HG02642 (cell line): ENCODE data around the gene PRM2.
A peak's percentile ranks its signal among the peaks of the same experiment; 100 is the strongest.

Source experiments
- ATAC-seq: cut with Tn5 transposase; IDR thresholded peaks from one replicate; pipeline ENCODE4 v1.9.1; 2021; ENCODE audit warnings: mild to moderate bottlenecking; ENCODE audit not compliant: unreplicated experiment, poor library complexity

The PRM2 gene

DNA sequence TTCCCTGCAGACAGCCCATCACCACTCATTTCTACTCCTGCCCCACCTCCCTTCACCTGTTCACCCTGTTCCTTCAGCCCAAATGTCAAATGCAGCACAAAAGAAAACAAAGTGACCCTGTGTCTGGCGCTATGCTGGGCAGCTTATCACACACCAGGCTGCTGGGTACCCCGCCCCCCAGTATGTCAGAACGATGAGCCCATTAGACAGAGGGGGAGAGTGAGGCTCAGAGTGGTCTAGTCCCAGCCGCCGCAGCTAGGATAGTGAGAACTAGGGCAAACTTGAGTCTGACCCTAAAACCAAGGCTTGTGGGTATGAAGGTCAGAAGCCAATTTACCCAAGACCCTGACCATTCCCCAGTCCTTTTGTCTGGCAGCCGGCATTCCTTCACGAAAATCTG lies 11.2 kb downstream of the PRM2 start:
- ATAC-seq: no peak

DNA sequence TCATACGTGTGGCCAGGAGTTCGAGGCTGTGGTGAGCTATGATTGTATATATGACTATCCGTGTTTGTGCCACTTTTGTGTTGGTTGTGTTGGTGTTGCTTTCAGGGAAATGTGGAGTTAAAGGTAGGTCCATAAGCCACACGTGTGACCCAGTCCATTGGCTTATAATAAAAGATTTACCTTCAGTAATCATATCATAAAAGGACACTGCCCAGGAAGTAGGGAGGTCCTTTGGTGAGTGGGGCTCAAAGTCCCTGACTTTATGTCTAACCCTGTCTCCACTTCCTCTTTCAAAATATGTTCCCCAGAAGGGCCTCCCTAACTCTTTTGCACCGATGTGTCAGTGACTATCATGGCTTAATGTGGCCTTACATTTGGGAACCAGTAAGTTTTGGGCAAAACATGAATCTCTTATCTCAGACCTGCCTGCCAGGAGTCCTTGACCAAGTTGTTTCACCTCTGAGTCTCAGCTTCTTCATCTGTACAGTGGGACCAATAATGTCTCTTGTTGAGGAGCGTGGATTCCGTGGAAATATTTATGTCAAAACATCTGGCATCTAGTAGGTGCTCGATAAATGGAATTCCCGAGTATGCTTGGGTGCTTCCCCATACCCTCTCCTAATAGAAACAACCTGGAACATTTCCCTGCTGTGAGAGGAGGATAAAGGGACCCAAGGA lies 12.0 kb downstream of the PRM2 start:
- ATAC-seq: no peak

DNA sequence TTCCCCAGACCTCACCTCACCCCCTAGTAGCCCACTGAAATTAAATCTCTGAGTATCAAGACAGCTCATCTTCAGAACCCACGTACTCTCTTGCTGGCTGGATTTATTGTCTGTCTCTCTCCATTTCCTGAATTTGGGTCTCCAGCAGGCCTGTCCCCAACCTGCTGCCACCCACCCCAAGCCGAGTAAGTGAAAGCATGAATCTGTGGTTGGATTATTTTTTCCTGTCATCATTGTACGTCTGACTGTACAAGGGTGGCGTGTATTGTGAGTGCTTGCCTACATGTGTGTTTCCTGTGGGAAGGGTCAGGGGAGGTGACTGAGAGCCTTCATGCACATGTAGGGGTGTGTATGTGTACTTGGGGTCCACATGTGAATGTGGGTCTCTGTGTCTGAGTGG lies 12.5 kb downstream of the PRM2 start:
- ATAC-seq: no peak

DNA sequence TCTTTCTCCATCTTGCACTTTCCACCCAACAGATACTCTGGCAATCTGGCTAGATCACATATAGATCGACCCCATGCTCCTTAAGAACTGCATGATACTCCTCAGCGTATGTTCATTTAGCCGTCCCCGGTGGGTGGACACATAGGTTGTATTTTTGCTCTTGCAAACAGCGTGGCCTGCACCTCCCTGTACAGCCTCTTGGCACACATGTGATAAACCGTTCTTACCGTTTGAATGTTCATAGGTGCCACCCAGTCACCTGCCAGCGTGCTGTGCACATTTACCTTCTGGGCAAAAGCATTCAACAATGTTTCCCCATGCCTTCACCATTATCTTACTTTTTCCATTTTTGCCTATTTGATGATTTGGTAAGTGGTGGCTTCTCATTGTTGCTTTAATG lies 13.4 kb downstream of the PRM2 start:
- no peak for ATAC-seq

DNA sequence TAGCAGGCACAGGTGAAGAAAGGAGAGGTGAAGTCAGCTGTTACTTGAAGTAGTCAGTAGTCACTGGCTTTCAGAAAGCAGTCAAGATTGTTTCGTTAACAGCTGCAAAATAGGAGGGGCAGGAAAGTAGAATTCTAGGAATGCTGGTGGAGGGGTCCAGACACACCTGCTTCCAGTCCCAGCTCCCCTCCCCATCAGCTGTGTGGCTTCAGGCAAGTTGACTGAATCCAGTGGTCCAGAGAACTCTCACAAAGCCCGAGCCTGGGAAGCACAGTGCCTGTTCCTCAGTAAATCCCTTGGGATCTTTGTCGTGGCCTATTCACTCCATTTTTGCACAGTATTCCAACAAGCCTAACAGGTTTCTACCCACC lies 15.7 kb downstream of the PRM2 start:
- ATAC-seq: no peak

GRCh38 chr16:11259655-11260595 lies 16.4 kb downstream of the PRM2 start:
- no peak for ATAC-seq

DNA sequence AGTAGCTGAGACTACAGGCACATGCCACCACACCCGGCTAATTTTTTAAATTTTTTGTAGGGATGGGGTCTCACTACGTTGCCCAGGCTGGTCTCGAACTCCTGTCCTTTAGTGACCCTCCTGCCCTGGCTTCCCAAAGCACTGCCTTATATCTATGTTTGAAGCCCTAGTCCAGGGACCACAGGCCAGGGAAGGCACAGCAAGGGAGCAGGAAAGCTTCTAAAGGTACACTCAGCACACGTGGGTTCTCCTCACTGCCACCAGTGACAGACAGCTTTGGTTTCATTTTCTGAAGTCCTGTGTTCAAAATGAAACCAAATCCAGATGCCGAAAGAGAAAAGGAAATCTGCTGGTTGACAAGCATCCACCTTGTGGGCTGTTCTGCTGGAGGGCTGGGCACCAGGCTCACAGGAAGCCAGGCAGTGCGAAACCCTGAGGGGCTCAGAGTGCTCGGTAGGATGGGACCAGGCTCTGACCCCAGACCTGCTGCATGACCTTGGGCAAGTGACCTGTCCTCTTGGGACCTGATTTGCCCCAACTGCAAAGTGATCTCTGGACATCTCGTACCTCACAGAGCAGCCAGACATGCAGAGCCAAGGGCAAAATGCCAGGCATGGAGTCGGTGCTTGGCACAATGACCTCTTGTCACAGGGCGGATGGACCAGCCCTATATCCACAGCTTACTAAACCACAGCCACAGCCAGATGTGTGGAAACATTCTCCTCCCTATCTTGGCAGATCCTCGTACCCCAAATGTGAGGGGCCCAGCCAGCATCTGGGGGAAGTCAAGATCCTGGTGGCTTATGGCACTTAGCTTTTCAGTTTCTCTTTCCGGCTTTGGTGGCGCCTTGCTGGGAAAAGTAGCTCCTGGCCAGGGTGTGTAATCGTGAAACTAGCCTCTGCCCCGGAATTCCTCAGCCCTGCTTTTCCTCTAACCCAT lies 17.5 kb downstream of the PRM2 start:
- ATAC-seq: no peak

DNA sequence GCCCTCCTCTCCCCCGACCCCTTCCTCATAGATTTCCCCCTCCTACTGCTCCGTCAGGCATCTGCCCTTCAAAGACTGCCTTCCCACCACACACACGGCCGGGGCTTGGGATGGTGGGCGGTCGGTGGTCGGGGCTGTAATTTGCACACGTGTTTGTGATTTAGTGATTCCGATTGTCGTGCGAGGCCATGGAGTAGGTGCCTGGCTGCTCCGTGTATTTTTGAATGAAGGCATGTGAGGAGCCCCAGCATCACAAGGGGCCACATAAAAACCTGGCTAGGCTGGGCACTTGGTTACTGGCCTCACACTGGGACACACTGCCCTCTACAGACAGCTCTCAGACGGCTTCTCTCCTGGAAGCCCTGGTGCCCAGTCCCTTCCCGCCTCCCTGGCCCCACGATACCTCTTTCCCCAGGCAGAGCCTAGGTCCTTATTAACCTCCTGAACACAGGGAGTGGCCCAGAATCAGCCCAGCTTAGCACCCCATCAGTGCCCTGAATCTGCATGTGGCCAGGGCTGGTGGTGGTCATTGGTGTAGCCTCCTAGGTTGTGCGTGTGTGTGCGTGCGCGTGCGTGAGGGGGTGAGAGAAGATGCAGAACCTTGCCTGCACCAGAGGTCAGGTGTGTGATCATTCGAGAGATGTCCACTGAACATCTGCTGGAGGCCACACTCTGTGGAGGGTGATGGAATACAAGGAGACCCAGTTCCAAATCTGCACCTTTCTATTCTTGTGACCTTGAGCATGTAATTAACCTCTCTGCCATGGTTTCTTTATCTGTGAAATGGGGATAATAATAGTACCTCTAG lies 18.9 kb downstream of the PRM2 start:
- ATAC-seq: no peak

DNA sequence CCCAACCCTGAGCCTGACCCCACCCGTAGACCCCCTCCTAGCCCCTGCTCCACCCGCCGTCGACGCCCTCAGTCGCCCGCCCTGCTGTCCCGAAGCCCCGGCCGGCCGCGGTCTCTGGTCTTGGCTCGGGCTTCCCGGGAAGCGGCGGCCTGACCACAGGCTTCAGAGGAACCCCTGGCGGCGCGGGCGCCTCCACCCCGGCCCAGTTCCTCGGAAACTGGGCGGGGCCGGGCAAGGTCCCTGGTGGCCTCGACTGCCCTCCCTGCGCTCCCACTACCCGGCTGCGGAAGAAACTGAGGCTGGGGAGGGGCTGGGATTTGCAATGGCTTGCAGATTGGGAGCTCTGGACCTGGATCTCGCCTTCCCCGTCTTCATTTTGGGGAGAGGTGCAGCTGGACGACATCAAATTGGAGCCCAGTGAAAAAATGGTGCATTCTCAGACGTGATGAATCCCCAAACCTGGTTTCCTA lies 19.6 kb downstream of the PRM2 start:
- no peak for ATAC-seq

DNA sequence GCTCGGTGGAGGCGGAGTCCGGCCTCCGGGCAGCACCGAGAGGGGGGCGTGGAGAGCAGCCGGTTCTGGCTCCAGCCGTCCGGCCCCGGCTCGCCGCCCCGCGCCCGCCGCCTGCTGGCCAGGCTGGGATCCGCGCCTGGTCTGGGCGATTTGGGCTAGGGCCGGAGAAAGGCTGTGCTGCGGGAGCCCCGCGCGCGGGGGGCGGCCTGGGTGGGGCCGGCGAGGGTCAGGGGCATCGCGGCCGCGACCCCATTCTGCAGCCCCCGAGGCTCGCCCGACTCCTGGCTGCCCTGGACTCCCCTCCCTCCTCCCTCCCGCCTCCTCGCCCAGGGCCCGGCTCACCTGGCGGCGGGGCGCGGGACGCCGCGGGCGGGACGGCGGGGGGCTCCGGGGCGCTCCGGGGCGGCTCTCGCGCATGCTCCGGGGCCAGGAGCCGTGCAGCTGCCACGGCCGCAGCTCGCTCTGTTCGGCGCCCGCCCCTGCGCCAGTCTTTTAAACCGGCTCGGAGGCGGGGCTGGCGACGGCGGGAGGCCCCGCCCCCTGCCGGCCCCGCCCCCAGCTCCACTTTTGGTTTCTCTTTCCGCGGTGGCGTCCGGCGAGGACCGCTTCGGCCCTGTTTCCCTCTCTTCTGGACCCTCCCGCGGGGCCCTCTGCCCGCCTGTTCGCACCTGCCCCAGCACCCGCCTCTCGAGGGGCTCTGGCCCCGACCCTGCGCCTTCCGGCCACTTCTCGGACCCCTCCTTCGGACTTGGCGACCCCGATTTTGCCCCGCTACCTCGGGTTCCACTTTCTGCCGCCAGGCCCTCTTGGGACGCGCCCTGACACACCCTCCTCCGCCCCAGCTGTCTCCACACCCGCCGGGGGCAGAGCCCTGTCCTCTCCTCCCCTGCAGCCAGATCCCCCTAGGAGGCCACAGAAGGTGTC lies 20.3 kb downstream of the PRM2 start, which contains the start of gene SOCS1:
Gene SOCS1, minus strand, starts transcription at position 468 of the 924 bp plus-strand sequence. CDS start 726 bp downstream, outside the sequence.
- ATAC-seq: peak; percentile 67

DNA sequence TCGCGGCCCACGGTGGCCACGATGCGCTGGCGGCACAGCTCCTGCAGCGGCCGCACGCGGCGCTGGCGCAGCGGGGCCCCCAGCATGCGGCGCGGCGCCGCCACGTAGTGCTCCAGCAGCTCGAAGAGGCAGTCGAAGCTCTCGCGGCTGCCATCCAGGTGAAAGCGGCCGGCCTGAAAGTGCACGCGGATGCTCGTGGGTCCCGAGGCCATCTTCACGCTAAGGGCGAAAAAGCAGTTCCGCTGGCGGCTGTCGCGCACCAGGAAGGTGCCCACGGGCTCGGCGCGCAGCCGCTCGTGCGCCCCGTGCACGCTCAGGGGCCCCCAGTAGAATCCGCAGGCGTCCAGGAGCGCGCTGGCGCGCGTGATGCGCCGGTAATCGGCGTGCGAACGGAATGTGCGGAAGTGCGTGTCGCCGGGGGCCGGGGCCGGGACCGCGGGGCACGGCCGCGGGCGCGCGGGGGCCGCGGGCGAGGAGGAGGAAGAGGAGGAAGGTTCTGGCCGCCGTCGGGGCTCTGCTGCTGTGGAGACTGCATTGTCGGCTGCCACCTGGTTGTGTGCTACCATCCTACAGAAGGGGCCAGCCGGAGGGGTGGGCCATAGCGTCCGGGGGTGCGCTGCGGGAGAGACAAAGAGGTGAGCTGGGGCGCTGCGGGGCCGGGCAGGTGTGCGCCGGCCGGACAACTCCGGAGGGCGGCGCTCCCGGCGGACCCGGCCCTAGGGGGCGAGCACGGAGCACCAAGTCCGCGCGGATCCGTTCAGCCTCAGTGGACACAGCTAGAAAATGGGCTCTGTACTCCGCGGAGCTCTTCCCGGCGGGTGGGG lies 21.2 kb downstream of the PRM2 start:
- ATAC-seq: peak; percentile 12

DNA sequence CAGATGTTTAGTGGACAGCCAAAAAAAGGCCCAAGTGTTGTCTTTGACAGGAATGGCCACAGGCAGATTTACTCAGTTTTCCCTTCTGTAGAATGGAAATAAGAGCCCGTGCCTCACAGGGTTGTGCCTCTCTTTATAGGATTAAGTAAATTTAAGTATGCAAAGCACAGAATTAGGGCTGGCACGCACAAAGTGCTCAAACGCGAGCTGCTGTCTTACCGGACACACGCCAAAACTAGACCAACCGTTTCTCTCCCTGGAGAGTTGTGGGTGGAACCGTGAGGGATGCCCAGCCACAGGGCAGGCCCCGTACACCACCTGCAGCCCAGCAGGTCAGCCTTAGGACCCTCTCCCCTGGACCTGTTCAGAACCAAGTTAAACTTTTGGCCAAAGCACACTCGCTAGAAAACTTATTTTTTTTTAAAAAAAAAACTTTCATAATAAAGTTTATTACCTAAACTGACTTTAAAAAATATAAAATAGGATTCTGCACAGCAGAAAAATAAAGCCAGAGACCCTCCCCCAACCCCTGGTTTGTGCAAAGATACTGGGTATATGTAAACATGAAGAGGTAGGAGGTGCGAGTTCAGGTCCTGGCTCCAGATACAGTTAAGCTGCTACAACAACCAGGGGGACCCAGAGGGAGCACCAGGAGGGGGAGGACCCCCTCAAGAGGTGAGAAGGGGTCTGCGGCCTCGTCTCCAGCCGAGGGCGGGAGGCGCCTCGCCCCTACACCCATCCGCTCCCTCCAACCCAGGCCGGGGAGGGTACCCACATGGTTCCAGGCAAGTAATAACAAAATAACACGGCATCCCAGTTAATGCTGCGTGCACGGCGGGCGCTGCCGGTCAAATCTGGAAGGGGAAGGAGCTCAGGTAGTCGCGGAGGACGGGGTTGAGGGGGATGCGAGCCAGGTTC lies 22.0 kb downstream of the PRM2 start:
- no peak for ATAC-seq

- ATAC-seq: no peak
Observed at GRCh38 chr16:11253009-11253994, 23.0 kb downstream of the PRM2 start.

DNA sequence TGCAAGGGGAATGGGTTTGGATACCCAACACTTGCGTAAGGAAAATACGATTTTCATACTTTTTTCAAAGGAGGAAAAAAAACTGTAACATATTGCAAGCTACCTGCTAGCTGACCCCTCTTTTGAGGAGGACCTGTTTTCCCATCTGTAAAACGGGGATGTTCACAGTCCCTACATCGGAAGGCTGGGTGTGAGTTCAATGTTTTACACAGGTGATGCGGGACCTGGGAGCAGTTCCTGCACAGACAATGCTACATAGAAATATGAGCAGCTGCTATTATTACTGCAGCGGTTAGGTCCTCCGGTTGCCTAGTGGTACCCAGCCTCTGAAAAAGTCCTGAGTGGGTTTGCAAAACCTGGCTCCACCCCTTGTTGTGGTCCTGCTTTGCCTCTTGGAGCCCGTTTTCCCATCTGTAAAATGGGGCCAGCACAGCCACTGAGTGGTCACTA lies 23.8 kb downstream of the PRM2 start:
- ATAC-seq: no peak
